ENCODE data around the gene CR1L.

- TF ChIP-seq, protein P1, sequence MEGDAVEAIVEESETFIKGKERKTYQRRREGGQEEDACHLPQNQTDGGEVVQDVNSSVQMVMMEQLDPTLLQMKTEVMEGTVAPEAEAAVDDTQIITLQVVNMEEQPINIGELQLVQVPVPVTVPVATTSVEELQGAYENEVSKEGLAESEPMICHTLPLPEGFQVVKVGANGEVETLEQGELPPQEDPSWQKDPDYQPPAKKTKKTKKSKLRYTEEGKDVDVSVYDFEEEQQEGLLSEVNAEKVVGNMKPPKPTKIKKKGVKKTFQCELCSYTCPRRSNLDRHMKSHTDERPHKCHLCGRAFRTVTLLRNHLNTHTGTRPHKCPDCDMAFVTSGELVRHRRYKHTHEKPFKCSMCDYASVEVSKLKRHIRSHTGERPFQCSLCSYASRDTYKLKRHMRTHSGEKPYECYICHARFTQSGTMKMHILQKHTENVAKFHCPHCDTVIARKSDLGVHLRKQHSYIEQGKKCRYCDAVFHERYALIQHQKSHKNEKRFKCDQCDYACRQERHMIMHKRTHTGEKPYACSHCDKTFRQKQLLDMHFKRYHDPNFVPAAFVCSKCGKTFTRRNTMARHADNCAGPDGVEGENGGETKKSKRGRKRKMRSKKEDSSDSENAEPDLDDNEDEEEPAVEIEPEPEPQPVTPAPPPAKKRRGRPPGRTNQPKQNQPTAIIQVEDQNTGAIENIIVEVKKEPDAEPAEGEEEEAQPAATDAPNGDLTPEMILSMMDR (conservative IDR thresholded peaks at IDR 0.05), result no peak
- TF ChIP-seq EZH2 (IDR thresholded peaks at IDR 0.05; ENCODE audit: low read depth), result no peak
Measured at GRCh38 chr1:207742850-207743555, 98.1 kb downstream of the CR1L start.

Data from PC-9 (cell line).